ENCODE measurements around the gene CEACAM6. TPM values are rescaled to one million over a fixed set of nuclear protein-coding genes. Genes with fewer than 3 reads are reported as not detected.

The CEACAM6 gene
- total and polyA plus RNA-seq, 2 of the 13 experiments (the other 11 are each of a cell fraction or from before 2014, with no cell fraction given): not detected

DNA sequence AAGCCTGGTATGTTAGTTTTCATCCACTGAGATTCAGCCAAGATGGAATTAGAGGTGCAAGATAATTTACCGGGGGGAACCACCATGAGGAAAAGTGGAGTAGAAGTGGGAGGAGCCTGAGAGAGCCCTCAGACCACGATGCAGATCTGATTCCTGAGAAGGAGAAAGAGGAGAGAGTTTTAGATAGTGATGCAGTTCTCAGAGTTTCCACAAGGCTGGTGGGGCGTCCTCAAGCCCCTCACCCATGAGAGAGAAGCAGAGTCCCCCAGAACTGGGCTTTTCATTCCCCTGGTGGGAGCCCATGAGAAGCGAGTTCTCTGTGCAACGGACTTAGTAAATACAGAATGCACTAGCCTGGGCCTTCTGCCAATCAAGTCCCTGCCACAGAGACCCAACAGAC, 28.8 kb upstream of the CEACAM6 start:
- no peaks in the 10 kb centered on the region for H4K20me1 ChIP-seq (ENCODE audit: insufficient read depth, low read length)
- no peaks in the 10 kb centered on the region for H3K4me1 ChIP-seq (ENCODE audit: insufficient read depth, low read length)
- WGBS (ENCODE audit: low lambda C conversion rate): 2% methylated on average over 5 of the region's 5 CpGs
- no peak overlapping the region for H3K4me2 ChIP-seq (ENCODE audit: low read depth, low read length)
- no peak overlapping the region for H3K4me3 ChIP-seq (replicated peaks in 1 of 3; ENCODE audit: insufficient read depth in 1 of 3, low read depth in 2 of 3, low read length in 3 of 3)
- DNase-seq (ENCODE audit: low spot score) (no peak), ATAC-seq (no peak), FAIRE-seq (no peak)
- H3K27ac ChIP-seq (ENCODE audit: extremely low read length, insufficient read depth, low read length): no peak overlapping the region
- no peaks in the 10 kb centered on the region for H3K9me3 ChIP-seq (ENCODE audit: low read length)
- POLR2A ChIA-PET: no interaction called here
- no TSS peak for BruUV-seq (replicated peaks)
- CTCF ChIA-PET (ENCODE audit: low intra/inter-chr PET ratio, low total read pairs): no interaction called here
- H3K79me2 ChIP-seq (ENCODE audit: insufficient read depth, low read length): no peaks in the 10 kb centered on the region
- intact Hi-C loops (cut with micrococcal nuclease; ENCODE audit: unreplicated experiment): no loop called here
- H3K27me3 ChIP-seq (ENCODE audit: control insufficient read depth in 1 of 2, insufficient read depth in 2 of 2, low read length in 2 of 2): peaks cover 0 to 3% of the 10 kb centered on the region in 2 experiments; a peak in 1 of 5 replicates
- H3K36me3 ChIP-seq (replicated peaks in 1 of 2; ENCODE audit: control insufficient read depth in 1 of 2, insufficient read depth in 2 of 2, low read length in 2 of 2): no peaks in the 10 kb centered on the region
- no peak overlapping the region for H3K9ac ChIP-seq (ENCODE audit: insufficient read depth, low read depth, low read length)
- in situ Hi-C loops (cut with HindIII; ENCODE audit: extremely low pct_ligation_motif_present, low pct_unique_long_range_greater_than_20kb): no loop called here
- no peak overlapping the region for H2AFZ ChIP-seq (ENCODE audit: low read length)
- TF ChIP-seq ZNF251 (CRISPR knock-in tag; IDR thresholded peaks at IDR 0.05) (no peak), HMG20A (CRISPR knock-in tag; IDR thresholded peaks at IDR 0.05; ENCODE audit: borderline replicate concordance) (no peak), ZZZ3 (CRISPR knock-in tag; IDR thresholded peaks at IDR 0.05; ENCODE audit: borderline replicate concordance) (no peak), U2AF2 (IDR thresholded peaks at IDR 0.05; ENCODE audit: low read depth, low read length) (no peak), MTA1 (CRISPR knock-in tag; IDR thresholded peaks at IDR 0.05; ENCODE audit: borderline replicate concordance) (no peak), ZNF589 (CRISPR knock-in tag; conservative IDR thresholded peaks at IDR 0.05) (no peak)
- TF ChIP-seq, protein P1, sequence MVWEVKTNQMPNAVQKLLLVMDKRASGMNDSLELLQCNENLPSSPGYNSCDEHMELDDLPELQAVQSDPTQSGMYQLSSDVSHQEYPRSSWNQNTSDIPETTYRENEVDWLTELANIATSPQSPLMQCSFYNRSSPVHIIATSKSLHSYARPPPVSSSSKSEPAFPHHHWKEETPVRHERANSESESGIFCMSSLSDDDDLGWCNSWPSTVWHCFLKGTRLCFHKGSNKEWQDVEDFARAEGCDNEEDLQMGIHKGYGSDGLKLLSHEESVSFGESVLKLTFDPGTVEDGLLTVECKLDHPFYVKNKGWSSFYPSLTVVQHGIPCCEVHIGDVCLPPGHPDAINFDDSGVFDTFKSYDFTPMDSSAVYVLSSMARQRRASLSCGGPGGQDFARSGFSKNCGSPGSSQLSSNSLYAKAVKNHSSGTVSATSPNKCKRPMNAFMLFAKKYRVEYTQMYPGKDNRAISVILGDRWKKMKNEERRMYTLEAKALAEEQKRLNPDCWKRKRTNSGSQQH (CRISPR knock-in tag; IDR thresholded peaks at IDR 0.05; ENCODE audit: low read depth): no peak
- TF ChIP-seq, protein P2, sequence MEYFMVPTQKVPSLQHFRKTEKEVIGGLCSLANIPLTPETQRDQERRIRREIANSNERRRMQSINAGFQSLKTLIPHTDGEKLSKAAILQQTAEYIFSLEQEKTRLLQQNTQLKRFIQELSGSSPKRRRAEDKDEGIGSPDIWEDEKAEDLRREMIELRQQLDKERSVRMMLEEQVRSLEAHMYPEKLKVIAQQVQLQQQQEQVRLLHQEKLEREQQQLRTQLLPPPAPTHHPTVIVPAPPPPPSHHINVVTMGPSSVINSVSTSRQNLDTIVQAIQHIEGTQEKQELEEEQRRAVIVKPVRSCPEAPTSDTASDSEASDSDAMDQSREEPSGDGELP (IDR thresholded peaks at IDR 0.05; ENCODE audit: borderline replicate concordance, low read depth): no peak
- TF ChIP-seq, protein P3, sequence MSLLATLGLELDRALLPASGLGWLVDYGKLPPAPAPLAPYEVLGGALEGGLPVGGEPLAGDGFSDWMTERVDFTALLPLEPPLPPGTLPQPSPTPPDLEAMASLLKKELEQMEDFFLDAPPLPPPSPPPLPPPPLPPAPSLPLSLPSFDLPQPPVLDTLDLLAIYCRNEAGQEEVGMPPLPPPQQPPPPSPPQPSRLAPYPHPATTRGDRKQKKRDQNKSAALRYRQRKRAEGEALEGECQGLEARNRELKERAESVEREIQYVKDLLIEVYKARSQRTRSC (CRISPR knock-in tag; IDR thresholded peaks at IDR 0.05; ENCODE audit: low read depth): no peak
- TF ChIP-seq, protein P4, sequence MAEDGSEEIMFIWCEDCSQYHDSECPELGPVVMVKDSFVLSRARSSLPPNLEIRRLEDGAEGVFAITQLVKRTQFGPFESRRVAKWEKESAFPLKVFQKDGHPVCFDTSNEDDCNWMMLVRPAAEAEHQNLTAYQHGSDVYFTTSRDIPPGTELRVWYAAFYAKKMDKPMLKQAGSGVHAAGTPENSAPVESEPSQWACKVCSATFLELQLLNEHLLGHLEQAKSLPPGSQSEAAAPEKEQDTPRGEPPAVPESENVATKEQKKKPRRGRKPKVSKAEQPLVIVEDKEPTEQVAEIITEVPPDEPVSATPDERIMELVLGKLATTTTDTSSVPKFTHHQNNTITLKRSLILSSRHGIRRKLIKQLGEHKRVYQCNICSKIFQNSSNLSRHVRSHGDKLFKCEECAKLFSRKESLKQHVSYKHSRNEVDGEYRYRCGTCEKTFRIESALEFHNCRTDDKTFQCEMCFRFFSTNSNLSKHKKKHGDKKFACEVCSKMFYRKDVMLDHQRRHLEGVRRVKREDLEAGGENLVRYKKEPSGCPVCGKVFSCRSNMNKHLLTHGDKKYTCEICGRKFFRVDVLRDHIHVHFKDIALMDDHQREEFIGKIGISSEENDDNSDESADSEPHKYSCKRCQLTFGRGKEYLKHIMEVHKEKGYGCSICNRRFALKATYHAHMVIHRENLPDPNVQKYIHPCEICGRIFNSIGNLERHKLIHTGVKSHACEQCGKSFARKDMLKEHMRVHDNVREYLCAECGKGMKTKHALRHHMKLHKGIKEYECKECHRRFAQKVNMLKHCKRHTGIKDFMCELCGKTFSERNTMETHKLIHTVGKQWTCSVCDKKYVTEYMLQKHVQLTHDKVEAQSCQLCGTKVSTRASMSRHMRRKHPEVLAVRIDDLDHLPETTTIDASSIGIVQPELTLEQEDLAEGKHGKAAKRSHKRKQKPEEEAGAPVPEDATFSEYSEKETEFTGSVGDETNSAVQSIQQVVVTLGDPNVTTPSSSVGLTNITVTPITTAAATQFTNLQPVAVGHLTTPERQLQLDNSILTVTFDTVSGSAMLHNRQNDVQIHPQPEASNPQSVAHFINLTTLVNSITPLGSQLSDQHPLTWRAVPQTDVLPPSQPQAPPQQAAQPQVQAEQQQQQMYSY (CRISPR knock-in tag; IDR thresholded peaks at IDR 0.05): no peak
- TF ChIP-seq, protein P5, sequence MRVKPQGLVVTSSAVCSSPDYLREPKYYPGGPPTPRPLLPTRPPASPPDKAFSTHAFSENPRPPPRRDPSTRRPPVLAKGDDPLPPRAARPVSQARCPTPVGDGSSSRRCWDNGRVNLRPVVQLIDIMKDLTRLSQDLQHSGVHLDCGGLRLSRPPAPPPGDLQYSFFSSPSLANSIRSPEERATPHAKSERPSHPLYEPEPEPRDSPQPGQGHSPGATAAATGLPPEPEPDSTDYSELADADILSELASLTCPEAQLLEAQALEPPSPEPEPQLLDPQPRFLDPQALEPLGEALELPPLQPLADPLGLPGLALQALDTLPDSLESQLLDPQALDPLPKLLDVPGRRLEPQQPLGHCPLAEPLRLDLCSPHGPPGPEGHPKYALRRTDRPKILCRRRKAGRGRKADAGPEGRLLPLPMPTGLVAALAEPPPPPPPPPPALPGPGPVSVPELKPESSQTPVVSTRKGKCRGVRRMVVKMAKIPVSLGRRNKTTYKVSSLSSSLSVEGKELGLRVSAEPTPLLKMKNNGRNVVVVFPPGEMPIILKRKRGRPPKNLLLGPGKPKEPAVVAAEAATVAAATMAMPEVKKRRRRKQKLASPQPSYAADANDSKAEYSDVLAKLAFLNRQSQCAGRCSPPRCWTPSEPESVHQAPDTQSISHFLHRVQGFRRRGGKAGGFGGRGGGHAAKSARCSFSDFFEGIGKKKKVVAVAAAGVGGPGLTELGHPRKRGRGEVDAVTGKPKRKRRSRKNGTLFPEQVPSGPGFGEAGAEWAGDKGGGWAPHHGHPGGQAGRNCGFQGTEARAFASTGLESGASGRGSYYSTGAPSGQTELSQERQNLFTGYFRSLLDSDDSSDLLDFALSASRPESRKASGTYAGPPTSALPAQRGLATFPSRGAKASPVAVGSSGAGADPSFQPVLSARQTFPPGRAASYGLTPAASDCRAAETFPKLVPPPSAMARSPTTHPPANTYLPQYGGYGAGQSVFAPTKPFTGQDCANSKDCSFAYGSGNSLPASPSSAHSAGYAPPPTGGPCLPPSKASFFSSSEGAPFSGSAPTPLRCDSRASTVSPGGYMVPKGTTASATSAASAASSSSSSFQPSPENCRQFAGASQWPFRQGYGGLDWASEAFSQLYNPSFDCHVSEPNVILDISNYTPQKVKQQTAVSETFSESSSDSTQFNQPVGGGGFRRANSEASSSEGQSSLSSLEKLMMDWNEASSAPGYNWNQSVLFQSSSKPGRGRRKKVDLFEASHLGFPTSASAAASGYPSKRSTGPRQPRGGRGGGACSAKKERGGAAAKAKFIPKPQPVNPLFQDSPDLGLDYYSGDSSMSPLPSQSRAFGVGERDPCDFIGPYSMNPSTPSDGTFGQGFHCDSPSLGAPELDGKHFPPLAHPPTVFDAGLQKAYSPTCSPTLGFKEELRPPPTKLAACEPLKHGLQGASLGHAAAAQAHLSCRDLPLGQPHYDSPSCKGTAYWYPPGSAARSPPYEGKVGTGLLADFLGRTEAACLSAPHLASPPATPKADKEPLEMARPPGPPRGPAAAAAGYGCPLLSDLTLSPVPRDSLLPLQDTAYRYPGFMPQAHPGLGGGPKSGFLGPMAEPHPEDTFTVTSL (CRISPR knock-in tag; IDR thresholded peaks at IDR 0.05; ENCODE audit: borderline replicate concordance): no peak
